CD14-positive monocyte (primary cell): Measurements from ENCODE around the gene PYROXD2. TPM values are rescaled to one million over a fixed set of nuclear protein-coding genes. Genes with fewer than 3 reads are reported as not detected.

Experiments used
- DNase-seq, 3 donors: peaks; one replicate each; pipeline ENCODE4 v3.0.0-alpha.2; 2011 to 2022
- H2AFZ ChIP-seq: 2 replicates; pipeline ENCODE4 v1.6.0; 2012; ENCODE audit warnings: mild to moderate bottlenecking, low read depth, low read length, inconsistent platforms; ENCODE audit not compliant: insufficient read depth, poor library complexity, severe bottlenecking
- H3K27ac ChIP-seq, 2 donors: 1 replicate in 1 of 2; 2 replicates in 1 of 2; pipeline ENCODE4 v1.5.1; 2012 to 2013; ENCODE audit warnings: low read length in 2 of 2, control low read depth in 1 of 2, inconsistent platforms in 1 of 2, low read depth in 1 of 2, mild to moderate bottlenecking in 1 of 2
- H3K27me3 ChIP-seq, 2 donors: one replicate each; pipeline versions ENCODE4 v1.6.0 to v1.6.1; 2011 to 2013; ENCODE audit warnings: low read length in 2 of 2; ENCODE audit not compliant: control insufficient read depth in 2 of 2, insufficient read depth in 2 of 2
- H3K36me3 ChIP-seq, 2 donors: replicated peaks in 1 of 2; 1 replicate in 1 of 2; 2 replicates in 1 of 2; pipeline versions ENCODE4 v1.5.1 to v1.6.1; 2012 to 2013; ENCODE audit warnings: low read length in 2 of 2, control low read depth in 1 of 2, inconsistent platforms in 1 of 2, mild to moderate bottlenecking in 1 of 2; ENCODE audit not compliant: insufficient read depth in 2 of 2, control insufficient read depth in 1 of 2
- H3K4me1 ChIP-seq, 2 donors: 1 replicate in 1 of 2; 2 replicates in 1 of 2; pipeline versions ENCODE4 v1.5.1 to v1.6.1; 2012 to 2013; ENCODE audit warnings: low read length in 2 of 2, control low read depth in 1 of 2, inconsistent platforms in 1 of 2, mild to moderate bottlenecking in 1 of 2, moderate library complexity in 1 of 2; ENCODE audit not compliant: insufficient read depth in 2 of 2, control insufficient read depth in 1 of 2
- H3K4me2 ChIP-seq: replicated peaks from 2 replicates; pipeline ENCODE3; 2012; ENCODE audit warnings: low read length, moderate library complexity, mild to moderate bottlenecking; ENCODE audit not compliant: poor library complexity, severe bottlenecking; ENCODE audit errors: extremely low read depth
- H3K4me3 ChIP-seq, 3 experiments: fragments of 200-600 bp in 1 of 3; sonication (generic) in 1 of 3; replicated peaks in 1 of 3; 1 replicate in 2 of 3; 2 replicates in 1 of 3; pipeline ENCODE4 v1.5.1; 2011 to 2013; ENCODE audit warnings: low read length in 3 of 3, mild to moderate bottlenecking in 3 of 3, control low read depth in 2 of 3, low read depth in 2 of 3, inconsistent platforms in 1 of 3, moderate library complexity in 1 of 3
- H3K79me2 ChIP-seq: 2 replicates; pipeline ENCODE4 v1.6.0; 2012; ENCODE audit warnings: mild to moderate bottlenecking, control low read depth, inconsistent platforms, low read length, moderate library complexity; ENCODE audit not compliant: insufficient read depth
- H3K9ac ChIP-seq: 2 replicates; pipeline ENCODE4 v1.6.0; 2017; ENCODE audit warnings: low read length, mild to moderate bottlenecking; ENCODE audit not compliant: insufficient read depth, poor library complexity, severe bottlenecking
- H3K9me3 ChIP-seq, 2 donors: replicated peaks in 1 of 2; 1 replicate in 1 of 2; 2 replicates in 1 of 2; pipeline versions ENCODE4 v1.5.1 to v1.6.1; 2012 to 2013; ENCODE audit warnings: low read length in 2 of 2, control low read depth in 1 of 2; ENCODE audit not compliant: control insufficient read depth in 1 of 2, insufficient read depth in 1 of 2
- H4K20me1 ChIP-seq: 2 replicates; pipeline ENCODE4 v1.6.0; 2012; ENCODE audit warnings: mild to moderate bottlenecking, low read length, control low read depth, moderate library complexity; ENCODE audit not compliant: insufficient read depth
- H3K27ac Mint-ChIP-seq, 7 donors: one replicate each; pipeline ENCODE4 v1.8.0; 2020; ENCODE audit warnings: mild to moderate bottlenecking in 7 of 7, mixed read lengths in 7 of 7, moderate library complexity in 6 of 7, inconsistent platforms in 2 of 7
- H3K27me3 Mint-ChIP-seq, 3 donors: one replicate each; pipeline ENCODE4 v1.8.0; 2021 to 2022; ENCODE audit warnings: low read depth in 3 of 3, mild to moderate bottlenecking in 3 of 3, mixed read lengths in 3 of 3, moderate library complexity in 3 of 3, inconsistent platforms in 1 of 3
- H3K36me3 Mint-ChIP-seq, 2 donors: one replicate each; pipeline ENCODE4 v1.8.0; 2020; ENCODE audit warnings: mixed read lengths in 2 of 2, inconsistent platforms in 1 of 2, mild to moderate bottlenecking in 1 of 2
- H3K4me1 Mint-ChIP-seq: one replicate; pipeline ENCODE4 v1.8.0; 2020; ENCODE audit warnings: mild to moderate bottlenecking, mixed read lengths
- H3K4me3 Mint-ChIP-seq, 2 donors: one replicate each; pipeline ENCODE4 v1.8.0; 2020; ENCODE audit warnings: mild to moderate bottlenecking in 2 of 2, mixed read lengths in 2 of 2, moderate library complexity in 1 of 2
- H3K9me3 Mint-ChIP-seq, 7 donors: one replicate each; pipeline ENCODE4 v1.8.0; 2020 to 2022; ENCODE audit warnings: mixed read lengths in 7 of 7, mild to moderate bottlenecking in 6 of 7, moderate library complexity in 6 of 7, inconsistent platforms in 2 of 7
- CTCF ChIP-seq: fragments of 200-600 bp; IDR thresholded peaks from one replicate; pipeline ENCODE4 v1.8.0; 2022; ENCODE audit warnings: antibody characterized with exemption, mild to moderate bottlenecking
- WGBS: methylation state at CpG from one replicate; pipeline ENCODE4 v1.1.5; 2013; ENCODE audit warnings: missing lambda C conversion rate; ENCODE audit not compliant: insufficient coverage; 5-methylcytosine and 5-hydroxymethylcytosine counted together
- intact Hi-C, 2 donors: fragments of 100-400 bp; cut with micrococcal nuclease; formaldehyde crosslinking; loops; one replicate each; pipeline versions ENCODE4 v1.15.0 to v1.15.1; 2023
- polyA plus RNA-seq, 3 donors: library from polyadenylated mRNA; depleted of rRNA in 1 of 3; unstranded in 2 of 3; stranded (reverse) in 1 of 3; fragments of 300-500 nt in 2 of 3; fragments of >200 nt in 1 of 3; fragmentation: Illumina TruSeq in 2 of 3; gene quantifications; 1 replicate in 2 of 3; 2 replicates in 1 of 3; pipeline ENCODE4 v1.2.3, GENCODE V29; 2012 to 2021

The PYROXD2 gene
- polyA plus RNA-seq, 3 donors: 0.27 to 21.6 (median 1.00) TPM

- Mint-ChIP-seq H3K27ac (no peak overlapping the region), H3K36me3 (no peaks in the 10 kb centered on the region), H3K9me3 (peaks cover 0 to 2% (median 0%) of the 10 kb centered on the region in 7 donors), H3K4me1 (peaks cover 12% of the 10 kb centered on the region), H3K27me3 (peaks cover 0 to 6% (median 4%) of the 10 kb centered on the region in 3 donors), H3K4me3 (no peak overlapping the region)
- no peak overlapping the region for H3K27ac ChIP-seq
- H3K4me3 ChIP-seq: no peak overlapping the region
- no peak for DNase-seq
- no peak overlapping the region for H3K4me2 ChIP-seq
- TF ChIP-seq CTCF: no peak
- no peaks in the 10 kb centered on the region for H3K27me3 ChIP-seq
- no CpG with 5 or more reads among the region's 2 CpGs for WGBS
- H3K36me3 ChIP-seq: no peaks in the 10 kb centered on the region
- H3K79me2 ChIP-seq: no peaks in the 10 kb centered on the region
- H2AFZ ChIP-seq: no peak overlapping the region
- H4K20me1 ChIP-seq: no peaks in the 10 kb centered on the region
- intact Hi-C loops: no loop called here
- no peaks in the 10 kb centered on the region for H3K4me1 ChIP-seq
- H3K9me3 ChIP-seq: no peaks in the 10 kb centered on the region
- H3K9ac ChIP-seq: no peak overlapping the region
These were observed 46.3 kb downstream of the PYROXD2 start for GRCh38 chr10:98368644-98369043.

GRCh38 chr10:98367604-98368451 lies 47.2 kb downstream of the PYROXD2 start:
- Histone ChIP-seq H3K4me3 (no peak overlapping the region), H3K79me2 (no peaks in the 10 kb centered on the region), H3K4me2 (no peak overlapping the region), H3K36me3 (no peaks in the 10 kb centered on the region), H3K4me1 (no peaks in the 10 kb centered on the region), H3K27ac (no peak overlapping the region), H2AFZ (no peak overlapping the region), H3K9me3 (no peaks in the 10 kb centered on the region), H3K9ac (no peak overlapping the region), H4K20me1 (no peaks in the 10 kb centered on the region), H3K27me3 (no peaks in the 10 kb centered on the region)
- Mint-ChIP-seq H3K4me1 (peaks cover 8% of the 10 kb centered on the region), H3K27ac (no peak overlapping the region), H3K4me3 (no peak overlapping the region), H3K9me3 (peaks cover 0 to 2% (median 0%) of the 10 kb centered on the region in 7 donors), H3K27me3 (peaks cover 0 to 6% (median 4%) of the 10 kb centered on the region in 3 donors), H3K36me3 (no peaks in the 10 kb centered on the region)
- no peak for TF ChIP-seq CTCF
- no peak for DNase-seq
- 82% methylated on average over 5 of the region's 19 CpGs for WGBS
- intact Hi-C loops: no loop called here
